ENCODE measurements around the gene MAP3K2.

Gene MAP3K2

DNA sequence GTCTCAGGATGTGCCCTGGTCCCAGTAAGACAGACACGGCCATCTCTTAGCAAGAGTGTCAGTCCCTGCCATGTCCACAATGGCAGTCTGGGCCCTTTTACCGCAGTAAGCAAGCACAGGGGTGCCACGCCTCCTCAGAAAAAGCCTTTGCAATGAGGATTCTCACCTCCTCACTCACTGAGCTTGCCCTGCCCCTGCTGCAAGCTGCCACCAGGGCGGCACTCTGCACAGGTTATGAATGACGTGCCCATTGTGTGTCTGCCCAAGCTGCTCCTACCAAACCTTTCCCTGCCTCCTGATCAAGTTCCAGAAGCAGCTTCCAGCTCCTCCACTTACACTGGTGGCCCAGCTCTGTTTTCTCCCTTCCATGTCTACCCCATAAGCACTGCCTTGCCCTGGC is 117.1 kb downstream of the MAP3K2 start:
- TF ChIP-seq, protein P1, sequence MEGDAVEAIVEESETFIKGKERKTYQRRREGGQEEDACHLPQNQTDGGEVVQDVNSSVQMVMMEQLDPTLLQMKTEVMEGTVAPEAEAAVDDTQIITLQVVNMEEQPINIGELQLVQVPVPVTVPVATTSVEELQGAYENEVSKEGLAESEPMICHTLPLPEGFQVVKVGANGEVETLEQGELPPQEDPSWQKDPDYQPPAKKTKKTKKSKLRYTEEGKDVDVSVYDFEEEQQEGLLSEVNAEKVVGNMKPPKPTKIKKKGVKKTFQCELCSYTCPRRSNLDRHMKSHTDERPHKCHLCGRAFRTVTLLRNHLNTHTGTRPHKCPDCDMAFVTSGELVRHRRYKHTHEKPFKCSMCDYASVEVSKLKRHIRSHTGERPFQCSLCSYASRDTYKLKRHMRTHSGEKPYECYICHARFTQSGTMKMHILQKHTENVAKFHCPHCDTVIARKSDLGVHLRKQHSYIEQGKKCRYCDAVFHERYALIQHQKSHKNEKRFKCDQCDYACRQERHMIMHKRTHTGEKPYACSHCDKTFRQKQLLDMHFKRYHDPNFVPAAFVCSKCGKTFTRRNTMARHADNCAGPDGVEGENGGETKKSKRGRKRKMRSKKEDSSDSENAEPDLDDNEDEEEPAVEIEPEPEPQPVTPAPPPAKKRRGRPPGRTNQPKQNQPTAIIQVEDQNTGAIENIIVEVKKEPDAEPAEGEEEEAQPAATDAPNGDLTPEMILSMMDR (conservative IDR thresholded peaks at IDR 0.05; ENCODE audit: low read depth) = no peak
- no peak for DNase-seq (ENCODE audit: low spot score)
- no peak overlapping the region for H3K27ac ChIP-seq
- ChIA-PET POLR2A (ENCODE audit: low non-redundant PET) (no interaction called here), CTCF (interaction anchor here (0.6 to 1.3 kb wide), 2 partner anchors 23 to 74 kb away, joined by 5 read pairs; partner anchors contain the start of gene ERCC3)

DNA sequence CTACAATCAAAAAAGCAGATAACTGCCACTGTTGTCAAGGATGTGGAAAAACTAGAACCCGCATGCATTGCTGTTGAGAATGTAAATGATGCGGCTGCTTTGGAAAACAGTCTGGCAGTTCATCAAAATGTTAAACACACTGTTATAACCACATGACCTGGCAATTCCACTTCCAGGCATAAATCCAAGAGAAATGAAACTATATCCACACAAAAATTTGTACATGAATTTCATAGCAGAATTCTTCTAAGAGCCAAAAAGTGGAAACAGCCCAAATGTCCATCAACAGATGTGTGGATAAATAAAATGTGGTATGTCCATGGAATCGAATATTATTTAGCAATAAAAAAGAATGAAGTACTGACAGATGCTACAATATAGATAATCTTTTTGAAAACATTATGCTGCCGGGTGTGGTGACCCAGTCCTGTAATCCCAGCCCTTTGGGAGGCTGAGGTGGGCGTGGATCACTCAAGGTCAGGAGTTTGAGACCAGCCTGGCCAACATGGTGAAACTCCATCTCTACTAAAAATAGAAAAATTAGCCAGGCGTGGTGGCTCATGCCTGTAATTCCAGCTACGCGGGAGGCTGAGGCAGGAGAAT is 125.9 kb downstream of the MAP3K2 start:
- no peak for DNase-seq (ENCODE audit: low spot score)
- CTCF ChIA-PET = no interaction called here
- H3K27ac ChIP-seq = peak overlapping the region; percentile 23; the same call in 1 of the 2 replicates
- TF ChIP-seq, protein P1 (conservative IDR thresholded peaks at IDR 0.05; ENCODE audit: low read depth) = no peak
- POLR2A ChIA-PET (ENCODE audit: low non-redundant PET) = no interaction called here

DNA sequence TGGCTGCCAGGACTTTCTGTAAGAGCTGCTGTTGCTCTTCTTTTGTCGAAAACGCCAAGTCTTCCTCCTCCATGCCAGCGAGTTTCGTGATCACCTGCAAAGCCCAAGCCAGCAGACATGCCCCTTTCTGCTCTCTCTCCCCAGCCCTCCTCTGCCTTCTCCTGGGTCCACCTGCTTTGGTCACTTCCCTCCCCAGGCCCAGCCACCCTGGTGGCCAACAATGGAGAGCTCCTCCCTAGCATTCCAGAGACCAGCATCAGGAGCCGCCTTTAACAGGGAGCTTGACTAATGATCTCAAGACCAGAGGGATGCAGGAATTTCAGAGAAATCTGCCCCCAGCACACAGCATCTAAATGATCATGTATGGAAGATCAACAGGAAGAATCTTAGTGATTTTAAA is 128.4 kb downstream of the MAP3K2 start:
- 0 out of 2 replicates have a peak overlapping the region, but pooled peaks have one; percentile 9 for H3K27ac ChIP-seq
- no peak for DNase-seq (ENCODE audit: low spot score)
- TF ChIP-seq, protein P1 (conservative IDR thresholded peaks at IDR 0.05; ENCODE audit: low read depth) = no peak
- ChIA-PET CTCF (no interaction called here), POLR2A (ENCODE audit: low non-redundant PET) (no interaction called here)

DNA sequence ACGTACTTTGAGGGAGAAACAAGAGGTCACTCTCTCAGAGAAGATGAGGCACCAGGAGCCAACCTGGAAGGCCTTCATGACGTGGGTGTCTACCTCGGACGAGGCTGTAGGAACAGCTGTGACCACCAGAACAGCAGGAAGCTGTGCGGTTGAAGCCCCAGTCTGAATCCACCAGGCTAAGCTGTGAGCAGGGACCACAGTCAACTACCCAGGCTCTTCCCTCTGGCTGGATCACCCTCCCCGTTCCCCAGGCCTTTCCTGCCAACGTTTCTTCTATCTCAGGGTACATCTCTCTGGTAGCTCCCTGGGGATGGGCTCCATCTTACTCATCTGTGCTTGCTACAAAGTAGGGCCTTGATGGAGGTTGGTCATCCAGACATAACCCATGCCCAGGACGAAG is 130.9 kb downstream of the MAP3K2 start:
- no peak overlapping the region for H3K27ac ChIP-seq
- no peak for DNase-seq (ENCODE audit: low spot score)
- TF ChIP-seq, protein P1 (conservative IDR thresholded peaks at IDR 0.05; ENCODE audit: low read depth) = no peak
- ChIA-PET CTCF (interaction anchor here (0.6 kb wide), 1 partner anchor 150 kb away, joined by 4 read pairs; the partner anchor contains the start of gene BIN1), POLR2A (ENCODE audit: low non-redundant PET) (no interaction called here)

DNA sequence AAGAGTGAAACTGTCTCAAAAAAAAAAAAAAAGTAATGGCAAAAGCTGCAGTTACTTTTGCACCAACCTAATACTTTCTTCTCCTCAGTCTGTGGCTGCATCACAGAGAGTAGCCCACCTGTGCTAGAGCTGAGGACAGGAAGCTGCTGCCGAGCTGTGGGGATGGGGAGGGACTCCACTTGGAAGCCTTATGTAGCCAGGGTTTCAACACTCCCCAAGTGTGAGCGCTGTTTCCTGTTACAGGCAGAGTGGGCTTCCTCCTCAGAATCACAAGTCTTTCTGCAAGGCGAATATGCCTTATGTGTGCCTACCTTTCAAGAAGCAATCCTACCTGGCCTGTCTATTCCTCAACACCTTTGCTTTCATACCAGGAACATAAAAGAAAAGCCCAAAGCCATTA is 131.4 kb downstream of the MAP3K2 start:
- POLR2A ChIA-PET (ENCODE audit: low non-redundant PET) = no interaction called here
- TF ChIP-seq, protein P1 (conservative IDR thresholded peaks at IDR 0.05; ENCODE audit: low read depth) = no peak
- no peak for DNase-seq (ENCODE audit: low spot score)
- CTCF ChIA-PET = interaction anchor here (0.6 kb wide), 1 partner anchor 150 kb away, joined by 4 read pairs; the partner anchor contains the start of gene BIN1
- H3K27ac ChIP-seq = no peak overlapping the region

DNA sequence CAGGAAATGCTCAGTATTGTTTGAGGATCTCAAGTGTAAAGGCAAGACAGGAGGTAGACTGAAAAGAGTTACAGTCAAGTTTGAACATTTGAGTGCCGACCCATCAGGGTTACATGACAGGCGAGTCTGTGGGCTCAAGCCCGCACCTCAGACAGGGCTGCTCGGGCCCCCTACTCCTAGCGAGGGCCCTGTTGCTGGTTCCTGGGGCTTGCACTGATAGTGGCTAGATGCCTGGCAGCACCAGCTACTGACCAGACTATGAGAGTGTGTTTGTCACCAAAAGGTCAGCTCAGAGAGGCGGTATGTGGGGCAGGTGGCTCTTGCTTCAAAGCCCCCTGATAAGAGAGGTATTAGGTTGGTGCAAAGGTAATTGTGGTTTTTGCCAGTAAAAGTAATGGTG is 132.1 kb downstream of the MAP3K2 start:
- no peak for DNase-seq (ENCODE audit: low spot score)
- H3K27ac ChIP-seq = no peak overlapping the region
- TF ChIP-seq, protein P1 (conservative IDR thresholded peaks at IDR 0.05; ENCODE audit: low read depth) = no peak
- POLR2A ChIA-PET (ENCODE audit: low non-redundant PET) = no interaction called here
- CTCF ChIA-PET = no interaction called here
